D721Med (cell line): Measurements from ENCODE around the gene SPR.

Experiments used
- DNase-seq: peaks from one replicate; pipeline ENCODE4 v3.0.0; 2011; ENCODE audit warnings: low spot score; ENCODE audit not compliant: insufficient read length
- FAIRE-seq: peaks from 2 replicates; lab custom pipeline; 2011; peaks lifted over from hg19 to GRCh38; lab: Jason Lieb, UNC
- TF ChIP-seq, protein P1 (sequence below): IDR thresholded peaks from 2 replicates; pipeline ENCODE4 v1.5.1; 2012; ENCODE audit warnings: mild to moderate bottlenecking, control low read depth; ENCODE audit not compliant: insufficient read depth; ENCODE audit errors: missing control alignments

SPR gene

DNA sequence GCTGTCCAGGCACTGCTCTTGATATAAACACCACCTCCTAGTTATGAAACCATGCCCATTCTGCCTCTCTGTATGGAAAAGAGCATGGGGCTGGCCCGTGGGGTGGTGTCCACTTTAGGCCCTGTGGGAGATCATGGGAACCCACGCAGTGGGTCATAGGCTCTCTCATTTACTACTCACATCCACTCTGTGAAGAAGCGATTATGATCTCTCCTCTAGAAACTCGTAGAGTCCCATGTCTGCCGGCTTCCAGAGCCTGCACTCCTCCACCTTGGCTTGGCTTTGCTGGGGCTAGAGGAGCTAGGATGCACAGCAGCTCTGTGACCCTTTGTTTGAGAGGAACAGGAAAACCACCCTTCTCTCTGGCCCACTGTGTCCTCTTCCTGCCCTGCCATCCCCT is 46.0 kb downstream of the SPR start:
- no peak for FAIRE-seq
- TF ChIP-seq, protein P1, sequence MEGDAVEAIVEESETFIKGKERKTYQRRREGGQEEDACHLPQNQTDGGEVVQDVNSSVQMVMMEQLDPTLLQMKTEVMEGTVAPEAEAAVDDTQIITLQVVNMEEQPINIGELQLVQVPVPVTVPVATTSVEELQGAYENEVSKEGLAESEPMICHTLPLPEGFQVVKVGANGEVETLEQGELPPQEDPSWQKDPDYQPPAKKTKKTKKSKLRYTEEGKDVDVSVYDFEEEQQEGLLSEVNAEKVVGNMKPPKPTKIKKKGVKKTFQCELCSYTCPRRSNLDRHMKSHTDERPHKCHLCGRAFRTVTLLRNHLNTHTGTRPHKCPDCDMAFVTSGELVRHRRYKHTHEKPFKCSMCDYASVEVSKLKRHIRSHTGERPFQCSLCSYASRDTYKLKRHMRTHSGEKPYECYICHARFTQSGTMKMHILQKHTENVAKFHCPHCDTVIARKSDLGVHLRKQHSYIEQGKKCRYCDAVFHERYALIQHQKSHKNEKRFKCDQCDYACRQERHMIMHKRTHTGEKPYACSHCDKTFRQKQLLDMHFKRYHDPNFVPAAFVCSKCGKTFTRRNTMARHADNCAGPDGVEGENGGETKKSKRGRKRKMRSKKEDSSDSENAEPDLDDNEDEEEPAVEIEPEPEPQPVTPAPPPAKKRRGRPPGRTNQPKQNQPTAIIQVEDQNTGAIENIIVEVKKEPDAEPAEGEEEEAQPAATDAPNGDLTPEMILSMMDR: no peak

DNA sequence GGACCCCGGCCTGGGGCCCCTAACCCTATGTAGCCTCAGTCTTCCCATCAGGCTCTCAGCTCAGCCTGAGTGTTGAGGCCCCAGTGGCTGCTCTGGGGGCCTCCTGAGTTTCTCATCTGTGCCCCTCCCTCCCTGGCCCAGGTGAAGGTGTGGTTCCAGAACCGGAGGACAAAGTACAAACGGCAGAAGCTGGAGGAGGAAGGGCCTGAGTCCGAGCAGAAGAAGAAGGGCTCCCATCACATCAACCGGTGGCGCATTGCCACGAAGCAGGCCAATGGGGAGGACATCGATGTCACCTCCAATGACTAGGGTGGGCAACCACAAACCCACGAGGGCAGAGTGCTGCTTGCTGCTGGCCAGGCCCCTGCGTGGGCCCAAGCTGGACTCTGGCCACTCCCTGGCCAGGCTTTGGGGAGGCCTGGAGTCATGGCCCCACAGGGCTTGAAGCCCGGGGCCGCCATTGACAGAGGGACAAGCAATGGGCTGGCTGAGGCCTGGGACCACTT is 46.5 kb downstream of the SPR start:
- TF ChIP-seq, protein P1: no peak
- DNase-seq: no peak
- no peak for FAIRE-seq

More for the DNA sequence above, 46.0 kb downstream of the SPR start:
- DNase-seq: no peak

DNA sequence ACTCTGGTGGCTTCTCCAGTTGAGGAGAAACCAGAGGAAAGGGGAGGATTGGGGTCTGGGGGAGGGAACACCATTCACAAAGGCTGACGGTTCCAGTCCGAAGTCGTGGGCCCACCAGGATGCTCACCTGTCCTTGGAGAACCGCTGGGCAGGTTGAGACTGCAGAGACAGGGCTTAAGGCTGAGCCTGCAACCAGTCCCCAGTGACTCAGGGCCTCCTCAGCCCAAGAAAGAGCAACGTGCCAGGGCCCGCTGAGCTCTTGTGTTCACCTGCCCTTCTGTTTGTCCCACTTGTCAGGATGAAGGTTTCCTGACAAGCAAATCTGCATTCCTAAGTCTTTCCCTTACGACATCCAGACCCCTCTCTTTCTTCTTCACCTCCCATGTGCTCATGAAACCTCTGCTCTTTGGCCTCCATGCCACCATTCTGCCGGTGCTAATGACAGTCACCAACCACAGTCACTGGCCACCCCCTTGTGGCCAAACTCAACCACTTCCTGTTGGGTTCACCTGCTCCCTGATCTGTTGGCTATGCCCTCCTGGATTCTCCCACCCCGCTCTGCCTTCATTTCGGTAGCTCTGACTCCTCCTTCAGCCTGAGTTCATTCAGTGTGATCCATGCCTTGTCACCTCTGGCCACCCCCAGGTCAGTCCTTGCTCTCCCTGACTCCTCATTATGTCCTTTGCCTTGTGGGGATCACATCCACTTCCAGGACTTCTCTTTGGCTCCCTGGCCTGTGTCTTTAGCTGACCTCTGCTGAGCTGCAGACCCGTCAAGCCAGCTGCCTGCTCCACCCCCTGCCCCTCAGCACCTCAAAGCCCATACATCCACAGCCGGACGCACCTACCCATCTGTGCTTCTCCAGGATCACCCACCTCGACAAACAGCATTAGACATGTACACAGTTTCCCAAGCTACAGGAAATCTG is 47.7 kb downstream of the SPR start:
- DNase-seq (no peak), FAIRE-seq (no peak)
- TF ChIP-seq, protein P1: peak; percentile 35

DNA sequence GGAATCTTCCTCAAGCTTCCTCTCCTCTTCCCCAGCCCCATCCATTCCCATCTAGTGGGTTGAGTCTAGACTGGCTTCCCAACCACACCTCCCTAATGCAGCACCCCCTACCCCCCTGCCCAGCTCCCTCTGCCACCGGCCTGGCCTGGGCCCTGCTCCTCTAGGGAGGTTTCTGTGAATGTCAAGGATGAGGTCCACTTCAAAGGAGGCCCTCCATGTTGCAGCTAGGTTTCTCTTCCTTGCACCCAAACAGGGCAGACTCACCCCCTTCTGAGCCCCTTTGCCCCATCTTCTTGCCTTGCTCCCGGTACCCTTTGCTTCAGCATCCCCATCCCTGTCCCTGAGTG is 48.4 kb downstream of the SPR start:
- FAIRE-seq (no peak), DNase-seq (no peak)
- TF ChIP-seq, protein P1: no peak

DNA sequence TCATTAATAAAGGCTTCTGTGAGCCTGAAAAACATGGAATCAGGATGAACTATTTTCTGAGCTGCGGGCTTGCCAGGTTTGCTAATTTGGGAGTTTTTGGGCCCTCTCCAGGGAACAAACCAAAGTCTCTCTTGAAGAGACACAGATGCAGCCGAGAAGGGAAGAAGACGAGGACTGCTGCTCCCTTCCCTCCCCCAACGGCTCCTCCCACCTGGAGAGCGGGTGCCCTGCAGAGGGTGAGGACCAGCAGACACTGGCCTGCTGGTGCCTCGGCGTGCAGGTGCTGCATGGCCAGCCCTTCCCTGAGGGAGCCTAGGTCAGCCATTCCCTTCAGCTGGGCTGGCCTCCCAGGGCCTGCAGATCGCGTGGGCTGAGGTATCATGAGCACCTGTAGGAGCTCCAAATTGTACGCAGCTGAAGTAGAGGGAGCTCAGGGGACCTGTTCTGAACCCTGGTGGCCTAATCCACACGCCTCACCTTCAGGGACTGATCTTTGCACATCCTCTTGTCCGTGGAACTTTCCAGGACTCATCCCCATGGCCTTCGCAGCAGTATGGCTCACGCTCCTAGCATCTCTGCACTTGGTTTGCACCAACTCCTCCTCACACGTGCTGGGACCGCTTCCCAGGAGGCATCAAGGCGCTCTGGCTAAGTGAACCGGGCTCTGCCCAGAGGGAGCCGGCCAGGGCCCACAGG is 49.6 kb downstream of the SPR start:
- DNase-seq (no peak), FAIRE-seq (no peak)
- TF ChIP-seq, protein P1: no peak

DNA sequence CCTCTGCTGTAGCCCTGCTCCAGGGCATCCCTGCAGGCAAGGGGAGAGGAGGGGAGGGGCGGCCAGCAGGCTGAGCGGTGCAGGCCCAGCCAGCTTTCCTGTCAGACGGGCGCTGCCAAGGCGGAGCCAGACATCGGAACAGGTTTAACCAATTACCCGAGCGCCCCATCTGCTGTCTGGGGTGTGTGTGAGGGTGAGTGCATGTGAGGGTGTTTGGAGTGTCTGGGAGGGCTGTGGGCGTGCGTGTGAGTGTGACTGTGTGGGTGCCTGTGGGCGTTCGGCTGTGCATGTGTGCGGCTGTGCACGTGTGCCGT is 50.1 kb downstream of the SPR start:
- DNase-seq: no peak
- no peak for FAIRE-seq
- TF ChIP-seq, protein P1: no peak
